Measurements from ENCODE around the gene LPAR3.

GRCh38 chr1:84800090-84801073 lies 92.6 kb downstream of the LPAR3 start:
- no peak for TF ChIP-seq CTCF (IDR thresholded peaks at IDR 0.05)
- TF ChIP-seq POLR2A (IDR thresholded peaks at IDR 0.05), result no peak

Measured in Peyer's patch (tissue), 4 donors.